SK-N-SH treated with all-trans-retinoic acid at 6 μM for 48 hours (cell line): Measurements from ENCODE around the gene PLSCR5.

ENCODE experiments used
- GLIS3 ChIP-seq: fragments of 250-450 bp; sonication (Bioruptor Pico); IDR thresholded peaks from 2 replicates; pipeline ENCODE4 v1.5.0; 2020; ENCODE audit warnings: mild to moderate bottlenecking, moderate library complexity
- OSR1 ChIP-seq: fragments of 250-450 bp; sonication (Bioruptor Pico); IDR thresholded peaks from 2 replicates; pipeline ENCODE4 v1.8.0; 2022; ENCODE audit warnings: moderate library complexity, mild to moderate bottlenecking, inconsistent platforms

DNA sequence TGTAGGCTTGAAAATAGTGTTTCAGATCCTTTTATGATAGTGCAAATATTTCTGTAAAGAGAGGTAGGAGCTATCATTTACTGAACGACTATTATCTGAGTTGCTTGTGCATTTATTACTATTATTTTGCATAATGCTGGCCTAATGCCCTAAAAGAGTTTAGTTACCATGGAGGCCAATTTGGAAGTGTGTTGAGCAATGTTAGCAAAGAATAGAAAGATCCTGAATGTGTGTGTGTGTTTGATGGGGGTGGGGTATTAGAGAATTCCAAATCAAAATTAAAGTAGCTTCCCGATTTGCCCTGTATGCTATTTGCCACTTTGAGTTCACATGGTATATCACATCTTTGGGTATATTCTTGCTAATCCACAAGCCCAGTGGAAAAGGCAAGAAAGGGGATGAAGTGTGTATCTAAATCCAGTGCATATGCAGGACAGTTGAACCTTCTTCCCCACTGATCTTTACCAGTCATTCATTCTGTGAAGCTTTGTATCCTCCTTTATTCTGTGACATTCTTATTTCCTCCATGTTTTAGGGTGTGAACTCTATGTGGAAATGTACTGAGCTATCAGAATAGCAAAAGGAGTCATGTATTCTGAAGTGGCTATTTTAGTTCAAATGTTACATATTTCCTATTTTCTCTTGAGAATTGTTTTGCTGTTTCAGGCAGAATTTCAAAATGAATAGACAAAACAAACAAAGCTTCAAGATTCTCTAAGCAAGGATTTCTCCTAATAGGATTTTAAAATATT, 45.7 kb upstream of the PLSCR5 start:
- no peak for TF ChIP-seq GLIS3
- TF ChIP-seq OSR1 (CRISPR knock-in tag) = no peak
